ENCODE data around the gene TMEM119. TPM values are rescaled to one million over a fixed set of nuclear protein-coding genes. Genes with fewer than 3 reads are reported as not detected.

TMEM119 gene
- total RNA-seq, 1 donor = 83.3 TPM

DNA sequence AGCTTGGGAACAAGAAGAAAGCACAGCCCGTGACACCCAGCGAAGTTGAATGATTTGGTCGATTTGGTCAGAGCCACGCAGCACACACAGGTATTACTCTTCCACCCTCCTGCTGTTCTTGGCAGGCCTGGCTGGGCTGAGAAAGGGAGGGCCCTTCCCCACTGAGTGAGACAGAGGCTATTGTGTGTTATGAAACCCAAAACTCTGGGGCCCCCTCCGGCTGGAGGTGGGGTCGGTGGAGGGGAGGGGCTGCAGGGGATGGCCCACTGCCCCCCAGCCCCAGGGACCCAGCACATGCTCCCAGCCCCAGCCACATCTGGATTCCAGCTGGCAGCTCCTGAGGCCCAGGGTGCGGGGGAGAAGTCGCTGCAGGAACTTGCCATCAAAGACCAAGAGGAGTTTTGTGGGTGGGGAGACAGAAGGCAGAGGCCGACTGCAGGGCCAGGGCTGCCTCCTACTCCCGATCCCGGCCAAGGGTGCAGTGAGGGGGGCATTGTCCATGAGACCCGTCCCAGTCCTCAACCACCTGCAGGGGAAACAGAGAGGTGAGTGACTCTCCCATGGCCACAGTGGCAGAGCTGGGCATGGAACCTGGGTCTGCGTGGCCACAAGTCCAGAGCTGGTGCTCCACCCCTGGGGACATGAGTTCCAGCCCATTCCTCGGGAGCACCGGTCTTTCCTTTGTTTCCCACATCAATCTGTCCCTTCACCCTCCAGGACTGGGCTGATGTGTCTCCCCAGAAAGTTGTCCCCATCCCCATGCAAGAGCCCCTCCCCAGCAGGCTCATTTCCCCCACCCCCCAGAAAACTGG is 8.7 kb downstream of the TMEM119 start:
- H3K4me3 ChIP-seq (ENCODE audit: low read depth, low read length) = no peak overlapping the region
- peak; percentile 82 for DNase-seq (ENCODE audit: low read depth)
- TF ChIP-seq, protein P1, sequence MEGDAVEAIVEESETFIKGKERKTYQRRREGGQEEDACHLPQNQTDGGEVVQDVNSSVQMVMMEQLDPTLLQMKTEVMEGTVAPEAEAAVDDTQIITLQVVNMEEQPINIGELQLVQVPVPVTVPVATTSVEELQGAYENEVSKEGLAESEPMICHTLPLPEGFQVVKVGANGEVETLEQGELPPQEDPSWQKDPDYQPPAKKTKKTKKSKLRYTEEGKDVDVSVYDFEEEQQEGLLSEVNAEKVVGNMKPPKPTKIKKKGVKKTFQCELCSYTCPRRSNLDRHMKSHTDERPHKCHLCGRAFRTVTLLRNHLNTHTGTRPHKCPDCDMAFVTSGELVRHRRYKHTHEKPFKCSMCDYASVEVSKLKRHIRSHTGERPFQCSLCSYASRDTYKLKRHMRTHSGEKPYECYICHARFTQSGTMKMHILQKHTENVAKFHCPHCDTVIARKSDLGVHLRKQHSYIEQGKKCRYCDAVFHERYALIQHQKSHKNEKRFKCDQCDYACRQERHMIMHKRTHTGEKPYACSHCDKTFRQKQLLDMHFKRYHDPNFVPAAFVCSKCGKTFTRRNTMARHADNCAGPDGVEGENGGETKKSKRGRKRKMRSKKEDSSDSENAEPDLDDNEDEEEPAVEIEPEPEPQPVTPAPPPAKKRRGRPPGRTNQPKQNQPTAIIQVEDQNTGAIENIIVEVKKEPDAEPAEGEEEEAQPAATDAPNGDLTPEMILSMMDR (IDR thresholded peaks at IDR 0.05; ENCODE audit: insufficient read depth, low read depth, low read length) = no peak

DNA sequence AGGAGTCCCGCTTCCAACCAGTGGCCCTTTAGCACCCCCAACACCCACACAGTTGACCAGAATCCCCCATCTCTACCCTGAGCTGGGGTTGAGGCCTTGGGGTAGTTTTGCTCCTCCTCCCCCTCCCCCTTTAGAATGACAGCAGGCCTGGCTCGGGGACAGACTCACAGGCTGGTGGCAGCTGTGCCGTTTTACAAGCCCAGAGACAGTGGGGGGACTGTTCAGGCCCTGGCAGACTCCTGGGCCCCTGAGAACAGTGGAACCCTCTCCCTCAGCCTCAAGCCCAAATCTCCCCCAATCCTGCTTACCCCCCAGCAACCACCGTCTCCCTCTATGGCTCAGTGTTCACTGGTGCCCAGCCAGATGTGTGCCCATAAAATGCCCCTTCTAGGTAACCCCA is 10.1 kb downstream of the TMEM119 start:
- no peak overlapping the region for H3K4me3 ChIP-seq (ENCODE audit: low read depth, low read length)
- TF ChIP-seq, protein P1 (IDR thresholded peaks at IDR 0.05; ENCODE audit: insufficient read depth, low read depth, low read length) = no peak
- DNase-seq (ENCODE audit: low read depth) = no peak

DNA sequence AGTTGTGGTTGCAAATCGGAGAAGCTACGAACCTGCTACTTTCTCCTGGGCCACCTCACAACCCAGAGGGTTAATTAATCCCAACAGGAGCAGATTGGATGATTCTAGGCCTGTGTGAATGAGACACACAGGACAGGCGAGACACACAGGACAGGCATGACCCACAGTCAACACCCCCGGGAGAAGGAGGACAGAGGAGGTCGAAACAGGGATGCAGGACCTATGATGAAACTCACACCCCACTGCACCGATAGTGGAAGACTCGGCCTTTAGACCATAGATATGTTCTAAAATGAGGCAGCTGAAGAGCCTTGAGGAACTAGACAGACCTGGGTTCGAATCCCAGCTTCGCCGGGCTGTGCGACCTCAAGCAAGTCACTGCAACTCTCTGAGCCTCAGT is 11.6 kb downstream of the TMEM119 start:
- TF ChIP-seq, protein P1 (IDR thresholded peaks at IDR 0.05; ENCODE audit: insufficient read depth, low read depth, low read length) = no peak
- DNase-seq (ENCODE audit: low read depth) = no peak
- H3K4me3 ChIP-seq (ENCODE audit: low read depth, low read length) = no peak overlapping the region

DNA sequence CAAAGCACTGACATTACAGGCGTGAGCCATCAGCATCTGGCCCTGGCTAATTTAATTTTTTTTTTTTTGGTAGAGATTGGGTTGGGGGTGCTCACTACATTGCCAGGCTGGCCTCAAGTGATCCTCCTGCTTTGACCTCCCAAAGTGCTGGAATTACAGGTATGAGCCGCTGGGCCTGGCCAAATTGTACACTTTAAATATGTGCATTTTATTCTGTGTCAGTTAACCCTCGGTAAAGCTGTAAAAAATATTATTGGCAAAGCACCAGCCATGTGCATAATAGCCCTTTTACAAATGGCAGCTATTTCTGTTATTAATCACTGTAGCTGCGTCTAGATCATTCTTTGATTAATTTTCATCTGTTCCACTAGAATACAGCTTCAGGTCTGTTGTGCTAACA is 12.0 kb downstream of the TMEM119 start:
- H3K4me3 ChIP-seq (ENCODE audit: low read depth, low read length) = no peak overlapping the region
- TF ChIP-seq, protein P1 (IDR thresholded peaks at IDR 0.05; ENCODE audit: insufficient read depth, low read depth, low read length) = no peak
- no peak for DNase-seq (ENCODE audit: low read depth)

DNA sequence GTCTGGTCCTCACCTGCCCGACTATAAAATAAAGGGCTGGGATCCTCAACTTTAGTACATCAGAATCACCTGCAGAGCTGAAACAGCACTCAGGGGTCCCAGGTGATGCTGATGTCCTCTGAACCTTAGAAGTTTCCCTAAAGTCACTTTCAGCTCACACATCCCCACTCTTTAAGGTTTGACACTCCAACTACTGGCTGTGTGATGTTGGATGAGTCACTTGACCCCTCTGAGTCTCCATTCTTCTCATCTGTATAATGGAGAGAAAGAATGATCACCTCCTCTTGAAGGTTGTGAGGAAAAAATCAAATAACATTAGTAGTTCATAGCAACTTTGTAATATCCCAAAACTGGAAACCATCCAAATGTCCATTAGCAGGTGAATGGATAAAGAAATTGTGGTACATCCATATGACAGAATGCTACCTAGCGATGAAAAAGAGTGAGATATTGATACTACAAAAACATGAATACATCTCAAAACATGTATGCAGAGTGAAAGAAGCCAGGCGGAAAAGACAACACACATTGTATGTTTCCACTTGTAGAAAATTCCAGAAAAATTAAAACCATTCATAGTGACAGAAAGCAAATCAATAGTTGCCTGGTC is 13.3 kb downstream of the TMEM119 start:
- no peak overlapping the region for H3K4me3 ChIP-seq (ENCODE audit: low read depth, low read length)
- no peak for DNase-seq (ENCODE audit: low read depth)
- TF ChIP-seq, protein P1 (IDR thresholded peaks at IDR 0.05; ENCODE audit: insufficient read depth, low read depth, low read length) = no peak

DNA sequence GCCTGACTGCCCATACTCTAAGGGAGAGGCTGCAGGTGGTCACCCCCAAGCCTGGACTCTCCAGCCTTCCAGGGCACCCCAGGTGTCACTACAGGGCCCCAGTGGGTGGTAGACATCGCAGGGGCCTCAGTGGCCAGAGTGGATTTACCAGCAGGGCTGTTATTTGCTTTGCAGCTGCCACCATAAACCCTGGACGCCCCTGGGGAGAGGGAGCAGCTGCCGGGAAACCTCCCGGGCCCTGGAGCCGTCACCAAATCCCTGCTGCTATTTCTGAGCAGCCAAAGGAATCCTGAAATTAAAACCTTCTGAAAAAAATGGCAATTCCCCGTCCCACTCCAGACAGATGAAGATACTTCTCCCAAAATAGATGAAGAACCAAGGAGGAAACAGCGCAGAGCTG is 13.9 kb downstream of the TMEM119 start:
- no peak overlapping the region for H3K4me3 ChIP-seq (ENCODE audit: low read depth, low read length)
- peak; percentile 21 for DNase-seq (ENCODE audit: low read depth)
- TF ChIP-seq, protein P1 (IDR thresholded peaks at IDR 0.05; ENCODE audit: insufficient read depth, low read depth, low read length) = no peak
